ENCODE results near the gene EDN1.

The EDN1 gene

GRCh38 chr6:12249541-12250382 lies 40.4 kb upstream of the EDN1 start:
- H3K4me3 ChIP-seq (ENCODE audit: low read depth, low read length), result no peak overlapping the region
- DNase-seq (ENCODE audit: low read depth, low spot score), result no peak
- TF ChIP-seq, protein P1, sequence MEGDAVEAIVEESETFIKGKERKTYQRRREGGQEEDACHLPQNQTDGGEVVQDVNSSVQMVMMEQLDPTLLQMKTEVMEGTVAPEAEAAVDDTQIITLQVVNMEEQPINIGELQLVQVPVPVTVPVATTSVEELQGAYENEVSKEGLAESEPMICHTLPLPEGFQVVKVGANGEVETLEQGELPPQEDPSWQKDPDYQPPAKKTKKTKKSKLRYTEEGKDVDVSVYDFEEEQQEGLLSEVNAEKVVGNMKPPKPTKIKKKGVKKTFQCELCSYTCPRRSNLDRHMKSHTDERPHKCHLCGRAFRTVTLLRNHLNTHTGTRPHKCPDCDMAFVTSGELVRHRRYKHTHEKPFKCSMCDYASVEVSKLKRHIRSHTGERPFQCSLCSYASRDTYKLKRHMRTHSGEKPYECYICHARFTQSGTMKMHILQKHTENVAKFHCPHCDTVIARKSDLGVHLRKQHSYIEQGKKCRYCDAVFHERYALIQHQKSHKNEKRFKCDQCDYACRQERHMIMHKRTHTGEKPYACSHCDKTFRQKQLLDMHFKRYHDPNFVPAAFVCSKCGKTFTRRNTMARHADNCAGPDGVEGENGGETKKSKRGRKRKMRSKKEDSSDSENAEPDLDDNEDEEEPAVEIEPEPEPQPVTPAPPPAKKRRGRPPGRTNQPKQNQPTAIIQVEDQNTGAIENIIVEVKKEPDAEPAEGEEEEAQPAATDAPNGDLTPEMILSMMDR (IDR thresholded peaks at IDR 0.05; ENCODE audit: low read depth, low read length), result no peak
- in situ Hi-C loops (cut with HindIII; ENCODE audit: low sequenced_read_pairs), result no loop called here

- TF ChIP-seq, protein P1 (IDR thresholded peaks at IDR 0.05; ENCODE audit: low read depth, low read length), result no peak
- DNase-seq (ENCODE audit: low read depth, low spot score), result no peak
- in situ Hi-C loops (cut with HindIII; ENCODE audit: low sequenced_read_pairs), result no loop called here
Measured at GRCh38 chr6:12250383-12250770, 39.8 kb upstream of the EDN1 start.

DNA sequence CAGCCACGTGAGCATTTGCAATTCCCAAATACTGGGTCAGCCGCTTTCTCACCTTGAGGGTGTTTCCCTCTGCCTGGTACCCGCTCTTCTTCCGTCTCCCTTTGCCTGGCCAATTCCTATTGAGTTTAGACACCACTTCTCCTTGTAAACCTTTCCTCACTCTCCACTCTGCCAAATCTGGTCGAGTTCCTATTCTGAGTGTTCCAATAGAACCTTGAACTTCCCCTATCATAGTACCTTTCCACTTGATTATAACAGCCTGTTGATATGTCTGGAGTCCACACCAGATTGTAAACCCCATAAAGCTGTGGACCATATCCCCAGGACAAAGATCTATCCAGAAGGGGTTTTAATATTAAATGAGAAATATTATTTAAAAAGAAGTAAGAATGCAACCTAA lies 36.0 kb upstream of the EDN1 start:
- in situ Hi-C loops (cut with HindIII; ENCODE audit: low sequenced_read_pairs), result no loop called here
- DNase-seq (ENCODE audit: low read depth, low spot score), result no peak
- TF ChIP-seq, protein P1 (IDR thresholded peaks at IDR 0.05; ENCODE audit: low read depth, low read length), result no peak
- no peak overlapping the region for H3K4me3 ChIP-seq (ENCODE audit: low read depth, low read length)

More at GRCh38 chr6:12250383-12250770, 39.8 kb upstream of the EDN1 start:
- H3K4me3 ChIP-seq (ENCODE audit: low read depth, low read length), result no peak overlapping the region

DNA sequence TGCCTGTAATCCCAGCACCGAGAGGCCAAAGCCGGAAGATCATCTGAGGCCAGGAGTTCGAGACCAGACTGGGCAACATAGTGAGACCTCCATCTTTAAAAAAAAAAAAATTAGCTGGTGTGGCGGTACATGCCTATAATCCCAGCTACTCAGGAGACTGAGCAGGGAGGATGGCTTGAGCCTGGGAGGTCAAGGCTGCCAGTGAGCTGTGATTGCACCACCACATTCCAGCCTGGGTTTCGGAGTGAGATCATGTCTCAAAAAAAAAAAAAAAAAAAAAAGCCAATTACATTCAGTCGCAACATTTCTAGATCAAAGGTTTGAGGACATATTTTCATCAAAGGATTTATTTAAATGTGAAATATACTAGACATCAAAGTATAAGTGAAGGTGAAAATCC lies 32.0 kb upstream of the EDN1 start:
- TF ChIP-seq, protein P1 (IDR thresholded peaks at IDR 0.05; ENCODE audit: low read depth, low read length), result no peak
- H3K4me3 ChIP-seq (ENCODE audit: low read depth, low read length), result no peak overlapping the region
- no peak for DNase-seq (ENCODE audit: low read depth, low spot score)
- in situ Hi-C loops (cut with HindIII; ENCODE audit: low sequenced_read_pairs), result no loop called here

DNA sequence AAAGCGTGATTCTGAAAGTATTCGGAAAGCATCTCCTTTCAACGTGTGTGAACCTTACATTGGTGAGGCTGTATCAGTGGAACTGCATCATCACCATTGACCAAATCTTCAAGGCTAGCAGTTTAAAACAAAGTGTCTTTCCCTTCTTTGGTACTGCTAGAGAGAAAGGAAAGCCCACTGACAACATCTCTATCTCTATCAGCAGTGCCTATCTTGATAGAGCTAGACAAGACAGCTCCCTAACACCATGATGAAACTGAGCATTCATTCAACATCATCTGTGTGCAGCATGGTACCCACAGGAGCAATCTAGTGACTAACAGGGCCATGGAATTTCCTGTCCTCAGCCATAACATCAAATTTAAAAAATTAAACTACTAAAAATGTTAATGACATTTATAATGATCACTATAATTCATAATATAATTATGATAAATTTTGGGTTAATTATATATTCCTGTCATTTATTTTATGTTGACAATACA lies 31.5 kb upstream of the EDN1 start:
- TF ChIP-seq, protein P1 (IDR thresholded peaks at IDR 0.05; ENCODE audit: low read depth, low read length), result no peak
- H3K4me3 ChIP-seq (ENCODE audit: low read depth, low read length), result no peak overlapping the region
- no peak for DNase-seq (ENCODE audit: low read depth, low spot score)
- in situ Hi-C loops (cut with HindIII; ENCODE audit: low sequenced_read_pairs), result no loop called here

DNA sequence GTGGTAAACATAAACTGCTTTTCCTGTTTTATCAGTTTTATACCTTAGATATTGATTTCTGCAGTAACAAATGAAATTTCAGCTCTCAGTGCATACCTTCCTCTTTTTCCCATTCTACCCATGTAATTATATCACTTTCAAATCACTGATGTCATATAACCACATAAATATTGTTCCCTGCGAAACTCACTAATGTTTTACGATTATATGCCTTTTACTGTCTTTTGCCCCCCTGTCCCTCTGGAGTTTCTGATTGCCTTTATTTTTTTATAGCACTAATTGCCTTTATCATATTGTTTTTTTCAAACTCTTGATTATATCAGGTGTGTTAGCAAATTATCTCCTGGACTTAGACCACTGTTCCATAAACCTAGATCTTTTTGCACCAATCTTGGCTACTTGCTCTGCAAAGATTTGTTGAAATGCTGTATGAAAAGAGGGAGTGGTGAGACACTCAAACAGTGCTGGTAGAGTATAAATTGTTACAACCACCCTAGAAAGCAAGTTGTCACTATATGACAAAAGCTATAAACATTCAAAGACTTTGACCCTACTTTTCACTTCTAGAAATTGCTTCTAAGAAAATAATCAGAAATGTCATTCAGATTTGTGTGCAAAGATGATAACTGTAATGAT lies 29.6 kb upstream of the EDN1 start:
- no peak for DNase-seq (ENCODE audit: low read depth, low spot score)
- TF ChIP-seq, protein P1 (IDR thresholded peaks at IDR 0.05; ENCODE audit: low read depth, low read length), result no peak
- in situ Hi-C loops (cut with HindIII; ENCODE audit: low sequenced_read_pairs), result no loop called here
- H3K4me3 ChIP-seq (ENCODE audit: low read depth, low read length), result no peak overlapping the region

All from astrocyte of the spinal cord (primary cell).